Stimulated activated CD4-positive, alpha-beta T cell treated with anti-CD3 and anti-CD28 coated beads, Interleukin-1b, Interleukin-23, amount 100 ng/mL, for 48 hours (primary cell): ENCODE results near the gene ZNF496.
"Not testable (repeated sequence)": the region's sequence is repeated elsewhere in the genome, so short reads cannot be mapped to it uniquely, and the experiment has no call there.

Experiments used
- DNase-seq: peaks from one replicate; pipeline ENCODE4 v3.0.0-alpha.2; 2020

The ZNF496 gene

GRCh38 chr1:247331525-247332214 lies at the start of gene ZNF496:
TSS of gene ZNF496 (minus strand) at chr1:247331867. CDS start at chr1:247329578, 2,289 bp downstream.
- DNase-seq = peak; percentile 46

- no peak for DNase-seq
These were observed 46.8 kb upstream of the ZNF496 start for GRCh38 chr1:247378334-247379073.

GRCh38 chr1:247377656-247378055 lies 46.0 kb upstream of the ZNF496 start:
- not testable (repeated sequence) for DNase-seq

DNA sequence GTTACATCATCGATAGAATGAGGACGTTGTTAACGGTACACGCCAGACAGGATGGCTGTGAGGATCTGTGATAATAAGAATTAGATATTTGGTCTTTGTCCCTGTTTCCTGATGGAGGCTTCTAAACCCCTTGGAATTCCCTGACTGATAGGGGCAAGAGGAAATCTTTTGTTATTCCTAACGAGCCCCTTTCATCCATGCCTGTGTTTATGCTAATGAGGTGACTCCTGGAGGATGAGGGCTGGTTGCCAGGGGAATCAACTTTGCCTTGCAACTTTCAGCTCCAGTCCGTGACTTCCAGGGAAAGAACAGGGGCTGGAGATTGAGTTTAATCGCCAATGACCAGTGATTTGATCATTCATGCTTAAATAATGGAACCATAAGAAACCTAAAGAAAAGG lies 45.0 kb upstream of the ZNF496 start:
- no peak for DNase-seq

DNA sequence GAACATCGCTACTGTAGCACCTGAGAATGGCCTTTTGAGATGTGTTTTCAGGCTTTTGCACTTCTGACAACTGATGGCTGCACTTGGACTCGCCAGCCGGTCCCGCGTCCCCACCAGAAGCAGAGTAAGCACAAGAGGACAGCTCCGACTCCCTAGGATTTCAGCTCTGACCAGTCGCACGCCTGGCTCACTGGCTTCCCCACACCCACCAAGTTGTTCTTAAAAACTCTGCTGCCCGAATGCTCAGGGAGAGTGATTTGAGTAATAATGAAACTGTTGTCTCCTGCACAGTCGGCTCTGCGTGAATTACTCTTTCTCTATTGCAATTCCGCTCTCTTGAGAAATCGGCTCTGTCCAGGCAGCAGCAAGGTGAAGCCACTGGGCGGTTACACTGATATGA lies 44.1 kb upstream of the ZNF496 start:
- DNase-seq = no peak

- DNase-seq = not testable (repeated sequence)
These were observed 43.1 kb upstream of the ZNF496 start for GRCh38 chr1:247374651-247375334.

DNA sequence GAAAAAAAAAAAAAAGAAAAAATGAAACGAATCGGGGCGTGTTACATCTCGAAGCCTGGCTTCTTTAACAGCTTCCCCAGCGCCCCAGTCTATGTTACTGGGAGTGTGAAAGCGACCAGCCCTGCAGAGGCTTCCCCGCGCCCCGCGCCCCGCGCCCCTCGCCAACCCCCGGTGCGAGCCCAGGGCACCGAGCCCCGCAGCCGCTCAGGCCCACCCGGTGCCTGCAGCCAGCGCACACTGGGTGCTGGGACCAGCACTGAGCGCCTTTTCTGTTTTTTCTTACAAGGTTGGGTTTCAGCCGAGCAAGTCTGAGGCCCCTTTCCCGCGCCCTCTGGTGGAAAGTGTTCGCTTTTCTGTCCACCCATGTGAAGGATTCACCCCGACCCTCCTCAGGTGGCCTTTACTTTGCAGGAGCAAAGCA lies 42.1 kb upstream of the ZNF496 start:
- DNase-seq = peak; percentile 41

DNA sequence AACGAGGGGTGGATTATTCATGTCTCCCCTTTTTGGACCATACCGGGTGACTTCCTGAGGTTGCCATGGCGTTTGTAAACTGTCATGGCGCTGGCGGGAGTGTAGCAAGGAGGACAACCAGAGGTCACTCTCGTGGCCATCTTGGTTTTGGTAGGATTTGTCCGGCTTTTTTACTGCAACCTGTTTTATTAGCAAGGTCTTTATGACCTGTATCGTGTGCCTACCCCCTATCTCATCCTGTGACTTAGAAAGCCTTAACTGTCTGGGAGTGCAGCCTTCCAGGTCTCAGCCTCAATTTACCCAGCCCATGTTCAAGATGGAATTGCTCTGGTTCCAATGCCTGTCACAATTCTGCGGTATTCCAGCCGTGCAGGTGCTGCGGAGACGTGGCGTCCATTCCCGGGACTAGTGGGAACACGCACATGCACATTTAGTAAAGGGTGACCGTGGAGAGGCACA lies 40.2 kb upstream of the ZNF496 start:
- DNase-seq = no peak

DNA sequence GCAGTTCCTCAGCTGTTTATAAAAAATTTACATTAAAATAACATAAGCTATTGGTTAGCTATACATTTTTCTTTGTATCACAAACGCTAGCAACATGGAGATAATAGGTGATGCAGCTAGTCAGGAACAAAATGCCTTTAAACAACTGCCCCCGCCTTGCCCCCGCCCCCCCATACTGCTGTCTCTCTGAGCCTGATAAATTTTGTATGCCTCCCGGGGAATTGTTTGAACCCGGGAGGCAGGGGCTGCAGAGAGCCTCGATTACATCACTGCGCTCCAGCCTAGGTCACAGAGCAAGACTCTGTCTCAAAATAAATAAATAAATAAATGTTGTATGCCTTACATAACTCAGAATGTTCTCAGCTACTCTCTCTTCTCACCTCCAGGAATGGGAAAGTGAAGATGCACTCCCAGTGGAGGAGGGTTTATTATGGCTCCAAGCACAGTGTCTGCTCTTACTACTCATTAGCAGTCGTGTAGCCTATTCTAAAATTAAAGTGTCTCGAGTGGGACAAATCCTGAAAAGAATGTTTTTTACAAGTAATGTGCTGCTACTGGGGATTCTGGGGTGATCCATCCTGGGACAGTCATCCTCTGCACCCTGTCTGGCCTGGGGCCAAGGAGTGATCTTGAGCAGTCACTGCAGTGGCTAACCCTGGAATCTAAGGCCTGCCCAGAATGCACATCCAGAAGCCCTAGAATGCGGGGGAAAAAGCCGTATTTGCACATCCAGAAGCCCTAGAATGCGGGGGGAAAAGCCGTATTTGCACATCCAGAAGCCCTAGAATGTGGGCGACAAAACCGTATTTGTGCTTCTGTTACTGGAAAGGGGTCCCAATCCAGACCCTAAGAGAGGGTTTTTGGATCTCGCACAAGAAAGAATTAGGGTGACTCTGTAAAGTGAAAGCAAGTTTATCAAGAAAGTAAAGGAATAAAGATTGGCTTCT lies 39.4 kb upstream of the ZNF496 start:
- no peak for DNase-seq

GRCh38 chr1:247368490-247369145 lies 37.0 kb upstream of the ZNF496 start:
- no peak for DNase-seq

DNA sequence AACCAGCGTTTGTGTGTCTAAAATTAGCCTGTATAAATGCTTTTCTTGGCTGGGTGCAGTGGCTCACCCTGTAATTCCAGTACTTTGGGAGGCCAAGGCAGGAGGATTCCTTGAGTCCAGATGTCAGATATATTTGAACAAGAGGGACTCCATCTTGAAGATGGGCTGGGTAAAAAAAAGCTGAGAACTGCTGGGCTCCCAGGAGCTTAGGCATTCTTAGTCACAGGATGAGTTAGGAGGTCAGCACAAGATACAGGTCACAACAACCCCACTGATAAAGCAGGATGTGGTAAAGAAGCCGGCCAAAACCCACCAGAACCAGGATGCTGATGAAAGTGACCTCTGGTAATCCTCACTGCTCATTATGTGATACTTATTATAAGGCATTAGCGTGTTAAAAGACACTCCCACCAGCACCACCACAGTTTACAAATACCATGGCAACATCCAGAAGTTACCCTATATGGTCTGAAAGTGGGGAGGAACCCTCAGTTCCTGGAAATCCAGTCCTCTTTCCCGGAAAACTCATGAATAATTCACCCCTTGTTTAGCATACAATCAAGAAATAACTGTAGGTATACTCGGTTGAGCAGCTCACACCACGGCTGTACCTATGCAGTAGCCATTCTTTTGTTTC lies 36.2 kb upstream of the ZNF496 start:
- DNase-seq = no peak

- no peak for DNase-seq
These were observed 35.4 kb upstream of the ZNF496 start for GRCh38 chr1:247366926-247367645.

- not testable (repeated sequence) for DNase-seq
These were observed 34.7 kb upstream of the ZNF496 start for GRCh38 chr1:247366345-247366744.

- no peak for DNase-seq
These were observed 33.4 kb upstream of the ZNF496 start for GRCh38 chr1:247365023-247365422.

DNA sequence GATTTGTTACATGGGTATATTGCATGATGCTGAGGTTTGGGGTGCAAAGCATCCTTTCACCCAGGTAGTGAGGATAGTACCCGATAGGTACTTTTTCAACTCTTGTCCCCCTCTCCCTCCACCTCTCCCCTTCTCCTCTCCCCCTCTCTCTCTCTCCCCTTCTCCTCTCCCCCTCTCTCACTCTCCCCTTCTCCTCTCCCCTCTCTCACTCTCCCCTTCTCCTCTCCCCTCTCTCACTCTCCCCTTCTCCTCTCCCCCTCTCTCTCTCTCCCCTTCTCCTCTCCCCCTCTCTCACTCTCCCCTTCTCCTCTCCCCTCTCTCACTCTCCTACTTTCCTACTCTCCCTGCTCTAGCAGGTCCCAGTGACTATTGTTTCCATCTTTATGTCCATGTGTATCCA lies 31.3 kb upstream of the ZNF496 start:
- DNase-seq = not testable (repeated sequence)

- DNase-seq = no peak
These were observed 30.5 kb upstream of the ZNF496 start for GRCh38 chr1:247362153-247362552.

- no peak for DNase-seq
These were observed 29.5 kb upstream of the ZNF496 start for GRCh38 chr1:247360991-247361731.

DNA sequence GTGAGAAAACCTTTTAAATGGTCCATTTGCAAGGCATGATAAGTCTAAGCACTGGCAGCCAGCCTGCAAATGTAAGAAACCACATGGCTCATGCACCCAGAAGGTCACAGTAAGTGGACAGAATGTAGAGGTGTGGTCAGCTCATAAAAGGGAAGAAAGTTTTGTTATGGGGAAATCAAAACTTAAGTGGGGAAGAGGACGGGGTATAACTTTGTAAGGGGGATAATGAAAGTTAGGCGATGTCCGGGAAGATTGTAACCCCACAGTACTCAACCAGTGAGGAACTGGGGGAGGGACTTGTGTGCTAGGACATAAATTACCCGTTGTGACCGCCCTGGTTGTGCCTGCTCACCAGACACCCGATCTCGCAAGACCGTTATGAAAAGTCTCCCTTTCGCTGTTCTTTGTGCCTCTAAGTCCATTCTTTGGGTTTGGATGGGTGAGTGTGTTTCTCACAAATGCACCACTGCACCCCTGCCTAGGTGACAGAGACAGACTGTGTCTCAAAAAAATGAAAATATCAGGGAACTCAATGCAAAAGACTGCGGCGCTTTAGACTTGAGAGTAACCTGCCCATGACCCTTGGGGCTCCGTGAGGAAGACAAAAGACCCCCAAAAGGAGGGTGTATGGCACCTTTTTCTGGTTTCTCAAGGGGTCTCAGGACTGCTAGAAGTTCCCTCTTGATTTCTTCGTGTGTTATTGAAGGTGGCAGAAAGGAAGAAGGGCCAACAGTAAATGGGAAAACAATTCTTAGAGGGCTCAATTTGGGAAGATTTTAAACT lies 28.6 kb upstream of the ZNF496 start:
- no peak for DNase-seq

DNA sequence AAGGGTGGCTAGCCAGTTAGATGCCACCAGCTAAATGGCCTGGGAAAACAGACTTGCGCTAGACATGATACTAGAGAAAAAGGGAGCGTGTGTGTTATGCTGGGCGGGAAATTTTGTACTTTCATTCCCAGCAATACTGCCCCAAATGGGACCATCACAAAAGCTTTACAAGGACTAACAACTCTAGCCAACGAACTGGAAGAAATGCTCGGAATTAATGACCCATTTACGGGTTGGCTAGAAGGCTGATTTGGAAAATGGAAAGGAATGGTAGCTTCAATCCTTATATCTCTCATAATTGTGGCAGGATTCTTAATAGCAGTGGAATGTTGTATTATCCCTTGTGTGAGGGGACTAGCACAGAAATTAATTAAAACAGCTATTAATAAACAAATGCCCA lies 27.9 kb upstream of the ZNF496 start:
- DNase-seq = no peak
